HG03575 (cell line): ENCODE measurements around the gene MAGI2.
"Not testable (repeated sequence)": the region's sequence is repeated elsewhere in the genome, so short reads cannot be mapped to it uniquely, and the experiment has no call there.

Experiments used
- ATAC-seq: cut with Tn5 transposase; IDR thresholded peaks from one replicate; pipeline ENCODE4 v1.9.1; 2021; ENCODE audit not compliant: unreplicated experiment, insufficient number of reproducible peaks, low FRiP score; ENCODE audit errors: extremely low read depth

The MAGI2 gene

DNA sequence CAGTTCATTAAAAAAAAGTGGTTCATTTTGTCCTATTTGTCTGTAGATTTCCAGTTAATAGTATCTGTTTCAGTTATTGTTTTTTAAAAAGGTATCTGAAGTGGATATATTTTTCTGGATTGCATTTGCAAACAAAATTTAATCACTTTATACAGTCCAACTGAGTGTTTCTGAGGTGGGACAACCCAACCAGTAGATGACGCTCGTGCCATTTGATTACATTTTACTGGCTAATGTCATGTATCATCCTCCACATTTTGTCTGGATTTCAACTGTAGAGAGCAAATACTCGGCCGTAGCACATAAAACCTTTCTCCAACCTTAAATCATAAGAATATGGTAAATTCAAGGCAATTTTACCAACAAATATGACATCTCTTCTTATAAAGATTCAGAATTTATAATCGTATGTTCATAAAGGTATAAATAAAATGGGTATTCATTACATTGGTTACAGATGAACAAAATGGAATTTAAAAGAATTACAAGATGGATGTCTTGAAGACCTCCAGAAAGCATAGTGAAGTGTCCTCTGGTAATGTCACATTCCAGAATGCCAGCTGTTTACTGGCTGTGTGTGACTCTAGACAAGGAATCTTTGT, 865.9 kb downstream of the MAGI2 start:
- no peak for ATAC-seq

DNA sequence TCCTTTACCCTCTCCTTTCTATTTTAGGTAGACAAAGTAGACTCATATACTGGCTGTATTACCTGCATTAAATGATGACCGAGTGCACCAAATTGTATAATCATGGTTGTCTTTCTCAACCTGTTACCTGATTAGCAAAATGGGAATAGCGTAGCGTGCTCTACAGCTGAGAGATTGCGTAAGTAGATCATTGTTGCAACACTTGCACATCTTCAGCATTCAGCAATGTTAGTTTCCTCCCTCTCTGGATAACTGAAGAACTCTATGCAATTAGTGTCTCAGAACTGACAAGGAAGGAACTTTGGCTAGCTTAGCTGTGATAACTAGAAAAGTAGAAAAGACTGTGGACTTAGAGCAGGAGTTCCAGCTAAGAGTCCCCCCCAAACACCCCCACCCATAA, 867.5 kb downstream of the MAGI2 start:
- ATAC-seq = no peak

DNA sequence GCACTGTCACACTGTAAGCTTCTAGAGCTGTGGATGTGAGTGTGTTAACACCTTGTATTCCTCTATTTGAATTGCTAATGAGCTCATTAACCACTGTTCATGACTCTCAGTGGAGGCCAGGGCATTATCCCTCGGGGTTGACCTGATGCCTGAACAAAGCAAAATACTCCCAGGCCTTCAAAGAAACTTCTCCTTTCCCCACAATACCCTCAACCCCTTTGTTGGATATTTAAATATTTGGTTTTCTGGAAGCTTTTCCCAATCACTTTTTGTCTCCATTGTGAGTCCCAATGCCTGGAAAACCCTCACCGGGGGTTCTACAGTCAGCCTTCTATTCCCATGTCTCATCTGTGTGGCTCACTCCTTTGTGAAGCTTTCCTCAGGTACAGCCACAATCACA, 874.8 kb downstream of the MAGI2 start:
- ATAC-seq = no peak

DNA sequence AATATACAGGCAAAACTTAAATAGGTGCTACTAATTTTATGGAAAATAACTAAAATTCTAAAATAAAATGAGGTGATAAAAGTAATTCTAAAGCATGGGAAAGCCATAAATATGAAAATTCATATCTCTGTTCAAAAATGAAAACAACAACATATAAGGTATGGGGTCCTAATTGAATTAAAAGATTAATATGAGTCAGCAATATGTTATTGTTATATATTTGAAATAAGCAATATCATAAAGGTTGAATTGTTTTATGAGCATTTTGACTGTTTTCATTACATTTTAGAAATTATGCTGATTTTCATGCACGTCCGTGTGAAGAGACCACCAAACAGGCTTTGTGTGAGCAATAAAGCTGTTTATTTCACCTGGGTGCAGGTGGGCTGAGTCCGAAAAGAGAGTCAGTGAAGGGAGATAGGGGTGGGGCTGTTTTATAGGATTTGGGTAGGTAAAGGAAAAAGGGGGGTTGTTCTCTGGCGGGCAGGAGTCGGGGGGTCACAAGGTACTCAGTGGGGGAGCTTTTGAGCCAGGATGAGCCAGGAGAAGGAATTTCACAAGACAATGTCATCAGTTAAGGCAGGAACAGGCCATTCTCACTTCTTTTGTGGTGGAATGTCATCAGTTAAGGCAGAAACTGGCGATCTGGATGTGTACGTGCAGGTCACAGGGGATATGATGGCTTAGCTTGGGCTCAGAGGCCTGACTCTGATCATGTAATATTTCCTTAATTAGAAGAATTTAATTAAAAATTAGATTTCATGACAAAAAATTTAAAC, 876.1 kb downstream of the MAGI2 start:
- not testable (repeated sequence) for ATAC-seq

DNA sequence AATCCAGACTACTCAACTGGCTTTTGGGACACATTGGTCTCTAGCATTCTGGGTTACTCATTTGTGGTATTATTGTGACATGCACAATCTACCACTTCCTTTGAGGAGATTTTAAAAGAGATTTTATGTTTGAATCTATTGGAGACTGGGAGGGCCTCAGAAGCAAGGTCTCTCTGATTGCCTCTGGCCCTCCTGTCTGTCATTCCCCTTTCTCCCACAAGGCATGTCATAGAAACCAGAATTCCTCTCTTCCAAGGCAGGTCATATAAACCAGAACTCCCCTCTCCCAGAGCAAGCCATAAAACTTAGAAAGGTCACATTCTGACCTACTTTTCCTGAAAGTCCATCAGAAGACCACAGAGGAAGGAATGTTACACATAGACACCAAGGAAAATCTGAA, 877.2 kb downstream of the MAGI2 start:
- no peak for ATAC-seq

DNA sequence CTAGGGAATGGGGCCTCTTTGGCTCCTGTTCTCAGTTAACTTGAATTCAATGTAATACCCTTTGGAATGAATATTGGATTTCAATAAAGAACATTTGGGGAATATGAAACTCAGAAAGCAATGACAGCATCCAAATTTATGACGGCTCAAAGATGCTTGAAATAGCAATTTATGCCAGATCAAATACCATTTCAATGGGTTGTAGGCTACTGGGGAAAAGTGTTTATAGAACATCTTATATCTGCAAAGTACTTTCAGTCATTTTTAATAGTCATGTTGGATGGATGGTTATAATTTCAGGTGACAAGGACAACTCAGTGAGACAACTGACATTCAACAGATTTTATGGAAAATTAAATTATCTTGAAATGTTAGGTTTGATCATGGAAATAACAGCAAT, 882.2 kb downstream of the MAGI2 start:
- ATAC-seq = no peak

DNA sequence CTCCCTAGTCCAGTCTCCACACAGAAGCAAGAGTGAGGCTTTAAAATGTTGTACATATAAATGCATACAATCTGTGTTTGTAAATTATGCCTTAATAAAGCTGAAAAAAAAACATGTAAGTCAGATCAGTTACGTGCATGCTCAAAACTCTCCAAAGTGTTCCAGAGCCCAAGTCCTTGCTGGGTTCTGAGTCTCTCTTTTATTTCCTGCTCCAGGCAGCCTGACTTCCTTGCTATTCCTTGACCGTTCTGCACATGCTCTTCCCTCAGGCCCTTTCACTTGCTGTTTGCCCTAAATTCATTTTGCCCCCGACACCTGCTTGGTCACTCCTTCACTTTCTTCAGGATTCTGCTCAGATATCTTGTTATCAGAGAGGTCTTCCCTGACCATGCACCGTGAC, 884.8 kb downstream of the MAGI2 start:
- no peak for ATAC-seq

DNA sequence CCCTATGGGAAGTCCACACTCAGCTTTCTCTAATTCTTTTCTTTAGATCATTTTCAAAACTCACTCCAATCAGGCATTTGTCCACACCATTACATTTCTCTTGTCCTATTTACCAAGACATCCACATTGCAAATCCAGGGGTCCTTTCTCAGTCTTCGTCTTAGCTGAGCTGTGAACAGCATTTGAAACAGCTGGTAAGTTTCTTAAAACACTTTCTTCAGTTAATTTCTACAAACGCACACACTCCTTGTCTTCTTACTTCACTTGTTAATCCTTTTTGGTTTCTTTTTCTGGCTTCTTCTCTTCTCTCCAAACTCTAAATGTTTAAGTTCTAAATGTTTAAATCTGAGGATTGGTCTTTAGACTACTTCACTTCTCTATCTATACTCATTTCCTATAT, 885.6 kb downstream of the MAGI2 start:
- no peak for ATAC-seq

DNA sequence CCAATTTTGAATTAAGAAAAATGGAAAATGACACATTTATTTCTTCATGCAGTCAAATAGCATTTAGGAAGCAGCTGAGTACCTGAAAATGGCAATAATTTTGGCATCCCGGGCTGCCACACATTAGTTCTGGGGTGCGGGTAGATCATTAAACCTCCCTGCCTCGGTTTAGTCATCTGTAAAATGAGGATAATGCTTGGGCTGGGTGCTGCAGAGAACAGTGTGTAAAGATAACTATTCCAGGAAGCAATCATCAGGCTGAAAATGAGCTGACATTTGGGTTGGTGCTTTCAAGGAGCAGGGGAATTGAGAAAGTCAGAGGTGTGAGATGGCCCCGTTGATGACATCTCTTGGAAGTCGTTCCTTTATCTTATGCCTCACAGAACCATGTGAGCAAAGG, 887.7 kb downstream of the MAGI2 start:
- ATAC-seq = no peak

DNA sequence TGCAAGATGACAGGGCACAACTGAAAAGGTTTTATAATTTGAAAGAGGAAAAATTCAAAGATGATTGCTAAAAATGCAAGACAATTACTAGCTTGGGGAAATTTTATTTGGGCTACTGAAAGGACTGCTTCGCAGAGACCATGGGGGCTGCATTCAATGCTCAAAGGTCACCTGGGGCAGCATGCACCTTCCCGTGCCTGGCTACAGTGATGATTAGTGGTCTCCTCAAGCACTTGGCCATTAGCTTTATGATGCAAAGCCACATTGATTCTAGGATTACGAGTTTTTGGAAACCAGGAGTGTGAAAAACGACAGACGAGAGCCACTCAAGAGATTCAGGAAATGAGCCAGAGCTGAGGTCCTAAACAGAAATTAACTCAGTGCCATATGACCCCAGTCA, 890.3 kb downstream of the MAGI2 start:
- ATAC-seq = no peak

DNA sequence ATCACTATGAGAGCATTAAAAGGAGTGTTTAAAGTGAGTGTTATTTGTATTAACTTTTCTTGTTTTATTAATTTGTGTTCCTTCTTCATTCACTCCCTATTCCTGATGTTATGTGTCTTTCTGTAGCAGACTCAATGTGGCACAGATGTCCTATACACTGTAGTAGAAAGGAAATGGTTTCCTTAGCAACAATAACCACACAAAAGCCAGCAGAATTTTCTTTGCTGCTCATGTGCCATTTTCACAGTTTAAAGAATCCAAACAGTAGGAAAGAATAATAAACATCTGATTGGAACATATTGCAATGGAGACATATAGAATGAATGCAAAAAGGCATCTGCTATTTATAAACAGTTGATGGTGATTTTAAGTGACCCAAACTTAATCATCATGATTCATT, 891.3 kb downstream of the MAGI2 start:
- no peak for ATAC-seq

DNA sequence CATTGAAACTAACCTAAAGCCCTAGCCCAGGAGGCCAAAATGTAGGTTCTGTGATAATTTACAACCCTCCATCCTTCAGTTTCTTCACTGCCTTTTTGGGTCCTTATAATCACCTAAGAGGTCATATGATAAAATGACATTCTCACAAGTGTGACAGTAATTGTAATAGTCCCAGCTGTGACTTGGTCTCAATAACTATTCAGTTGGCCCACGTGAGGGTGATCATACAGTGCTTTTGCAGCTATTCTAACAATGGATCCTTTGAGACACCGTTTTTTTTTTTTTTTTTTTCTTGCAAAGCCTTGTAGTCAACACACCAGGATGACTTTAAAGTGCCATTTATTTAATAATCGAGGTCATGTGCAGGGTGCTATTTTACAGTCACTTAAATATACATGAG, 894.9 kb downstream of the MAGI2 start:
- ATAC-seq = no peak

DNA sequence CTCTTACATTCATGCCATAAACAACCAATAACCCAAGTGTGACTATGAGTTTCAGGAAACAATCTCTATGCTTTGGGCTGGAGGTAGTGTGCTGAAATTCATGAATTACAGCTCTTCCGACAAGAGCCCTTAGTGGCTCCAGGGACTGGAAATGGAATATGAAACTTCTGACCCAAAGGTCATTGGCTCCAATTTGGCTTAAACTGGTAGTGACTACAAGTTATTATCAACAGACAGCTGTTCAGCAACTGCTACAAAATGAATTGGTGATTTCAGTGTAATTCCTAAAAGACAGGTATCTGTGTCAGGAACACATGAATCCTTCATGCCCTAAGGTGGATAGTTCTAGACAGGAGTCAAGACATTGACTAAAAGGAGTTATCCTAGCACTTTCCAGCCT, 909.5 kb downstream of the MAGI2 start:
- no peak for ATAC-seq

DNA sequence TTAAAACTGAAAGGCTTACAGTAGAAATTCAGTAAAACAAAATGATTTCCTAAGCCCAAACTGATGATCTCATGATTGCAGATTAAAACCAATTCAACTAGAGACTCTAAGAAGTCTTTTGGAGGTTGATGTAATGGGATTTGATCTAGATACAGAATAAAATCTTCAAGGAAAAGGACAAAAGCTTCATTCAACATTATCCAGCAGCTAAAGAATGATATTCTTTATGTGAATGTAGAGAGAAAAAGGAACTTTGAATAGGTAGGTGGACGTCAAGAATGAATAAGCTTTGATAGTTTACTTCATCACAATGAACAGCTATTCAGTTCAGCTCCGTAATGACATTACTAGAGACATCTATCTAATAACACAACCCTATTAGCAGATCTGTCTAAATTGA, 910.5 kb downstream of the MAGI2 start:
- ATAC-seq = no peak

DNA sequence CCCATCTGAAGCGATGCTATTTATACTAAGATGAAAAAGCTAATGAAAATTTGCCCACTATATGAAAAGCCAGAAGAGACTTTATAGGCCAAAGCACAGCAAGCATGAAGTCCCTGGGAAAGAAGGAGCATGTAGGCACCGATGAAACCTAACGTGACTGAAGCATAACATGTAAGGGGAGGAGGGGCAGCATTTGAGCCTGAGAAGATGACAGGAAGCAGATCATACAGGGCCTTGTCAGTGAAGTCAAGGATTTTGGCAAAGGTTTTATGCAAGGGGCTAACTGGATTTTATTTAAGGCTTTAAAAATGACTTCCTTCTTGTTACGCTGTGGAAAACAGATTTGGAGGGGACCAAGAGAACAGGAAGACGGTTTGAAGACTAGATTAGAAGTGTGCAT, 910.9 kb downstream of the MAGI2 start:
- no peak for ATAC-seq

DNA sequence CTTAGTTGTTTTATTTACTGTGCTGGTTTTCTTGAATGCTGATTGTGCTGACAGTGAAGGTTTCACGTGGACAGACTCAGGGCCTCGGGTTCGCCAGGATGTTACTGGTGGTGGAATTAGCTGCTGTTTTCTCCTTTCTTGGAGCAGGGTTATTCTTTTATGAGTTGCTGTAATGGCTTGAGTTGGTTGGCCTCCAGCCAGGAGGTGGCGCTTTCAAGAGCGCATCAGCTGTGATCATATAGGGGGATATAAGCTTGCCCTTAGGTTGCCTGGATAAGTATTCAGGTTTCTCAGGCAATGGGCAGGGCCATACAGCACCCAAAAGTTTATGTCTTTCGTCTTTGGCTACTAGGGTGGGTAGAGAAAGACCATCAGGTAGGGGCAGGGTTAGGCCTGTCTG, 913.6 kb downstream of the MAGI2 start:
- ATAC-seq = no peak

DNA sequence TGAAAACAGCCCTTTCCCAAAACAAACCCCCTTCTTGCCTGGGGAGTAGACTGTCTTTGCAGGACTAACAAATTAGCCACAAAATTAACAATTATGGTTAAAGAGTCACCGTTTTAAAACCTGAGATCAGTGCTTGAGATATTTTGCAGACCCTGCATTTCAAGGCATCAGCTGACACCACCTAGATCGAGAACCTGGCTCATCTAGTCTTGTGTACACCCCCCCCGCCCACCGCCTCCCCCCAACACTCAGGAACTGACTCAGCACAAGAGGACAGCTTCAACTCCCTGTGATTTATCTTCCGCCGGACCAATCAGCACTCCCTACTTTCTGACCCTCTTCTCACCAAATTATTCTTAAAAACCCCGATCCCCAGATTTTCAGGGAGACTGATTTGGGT, 917.8 kb downstream of the MAGI2 start:
- no peak for ATAC-seq

DNA sequence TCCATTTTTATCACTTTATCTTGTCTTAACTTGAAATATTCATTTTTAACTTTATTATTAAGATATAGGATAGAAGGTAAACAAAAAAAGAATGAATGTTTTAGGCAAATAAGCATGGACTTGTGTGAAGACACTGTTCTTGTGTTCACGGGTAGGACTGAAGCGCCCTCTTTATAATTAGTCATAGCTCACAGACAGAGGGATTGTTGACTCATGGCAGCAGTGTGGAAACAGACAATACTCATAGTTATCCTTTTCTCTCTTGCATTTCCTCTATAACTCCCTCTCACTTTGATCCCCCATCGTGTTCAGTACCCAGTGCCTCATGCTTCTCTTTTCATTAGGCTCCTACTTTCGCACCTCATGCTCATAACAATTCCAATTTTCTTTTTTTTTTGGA, 923.1 kb downstream of the MAGI2 start:
- no peak for ATAC-seq

DNA sequence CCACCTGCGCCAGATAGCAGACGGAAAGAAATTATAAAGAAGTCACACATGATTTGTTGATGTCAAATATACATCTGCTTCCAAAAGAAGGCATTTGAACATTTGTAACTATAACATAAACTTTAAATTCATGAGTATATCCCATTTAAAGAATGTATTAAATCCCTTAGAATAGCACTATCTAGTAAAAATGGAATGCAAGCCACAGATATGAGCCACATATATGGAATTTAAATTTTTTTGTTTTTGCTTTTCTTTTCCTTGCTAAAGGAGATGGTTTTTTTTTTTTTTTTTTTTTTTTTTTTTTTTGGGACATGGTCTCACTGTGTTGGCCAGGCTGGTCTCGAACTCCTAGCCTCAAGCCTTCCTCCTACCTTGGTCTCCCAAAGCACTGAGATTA, 924.1 kb downstream of the MAGI2 start:
- no peak for ATAC-seq

DNA sequence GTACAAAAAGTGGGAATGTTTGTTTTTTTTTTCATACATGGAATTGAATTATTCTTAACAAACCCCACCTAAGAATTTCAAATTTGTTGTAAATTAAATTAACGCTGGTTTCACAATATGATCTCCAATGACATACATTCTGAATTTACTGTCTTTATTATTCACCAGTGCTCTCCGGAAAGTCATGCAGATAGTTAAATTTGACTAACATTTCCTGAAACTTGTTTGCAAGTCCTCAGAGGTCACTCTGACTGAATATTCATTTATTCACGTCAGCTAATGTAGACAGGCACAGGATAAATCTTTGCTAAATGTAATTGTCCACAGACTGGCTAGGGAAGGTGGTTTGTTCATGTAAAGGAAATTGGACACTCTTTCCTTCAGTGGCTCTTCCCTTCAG, 924.5 kb downstream of the MAGI2 start:
- ATAC-seq = no peak

DNA sequence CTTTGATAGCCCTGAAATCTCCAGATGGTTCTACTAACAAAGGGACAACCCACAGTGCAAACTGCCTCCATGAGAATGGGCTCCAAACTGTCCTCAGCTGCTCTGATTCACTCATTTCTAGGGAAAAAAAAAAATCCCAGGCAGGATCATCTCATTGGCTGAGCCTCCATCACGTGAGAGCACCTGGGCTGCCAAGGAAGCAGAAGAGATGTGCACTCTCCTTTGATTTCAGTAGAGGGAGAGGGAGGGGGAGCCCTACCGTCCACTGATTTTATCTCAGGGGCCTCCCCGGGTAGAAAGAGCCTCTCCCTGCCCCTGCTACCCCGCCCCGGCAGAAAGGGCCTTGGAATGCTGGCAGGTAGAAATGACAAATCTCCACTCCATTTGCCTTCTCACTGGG, 929.5 kb downstream of the MAGI2 start:
- ATAC-seq = no peak
